Stimulated activated naive CD4-positive, alpha-beta T cell (primary cell): Measurements from ENCODE around the gene APCDD1.
"Not testable (repeated sequence)": the region's sequence is repeated elsewhere in the genome, so short reads cannot be mapped to it uniquely, and the experiment has no call there.

Experiments
- DNase-seq, 6 experiments: peaks; one replicate each; lab custom pipeline; 2025; lab: John Stamatoyannopoulos, UW

APCDD1 gene

GRCh38 chr18:10462597-10462996 is 8.2 kb downstream of the APCDD1 start:
- no peak for DNase-seq

GRCh38 chr18:10463096-10463495 is 8.7 kb downstream of the APCDD1 start:
- DNase-seq: no peak

- DNase-seq: no peak
Observed at GRCh38 chr18:10463741-10464140, 9.3 kb downstream of the APCDD1 start.

- DNase-seq: not testable (repeated sequence)
Observed at GRCh38 chr18:10464161-10464648, 9.8 kb downstream of the APCDD1 start.

GRCh38 chr18:10465174-10465939 is 10.9 kb downstream of the APCDD1 start:
- DNase-seq: no peak

- no peak for DNase-seq
Observed at GRCh38 chr18:10470429-10470828, 16.0 kb downstream of the APCDD1 start.

GRCh38 chr18:10471574-10471973 is 17.1 kb downstream of the APCDD1 start:
- DNase-seq: no peak

- no peak for DNase-seq
Observed at GRCh38 chr18:10473132-10473531, 18.7 kb downstream of the APCDD1 start.

GRCh38 chr18:10474309-10474708 is 19.9 kb downstream of the APCDD1 start:
- no peak for DNase-seq

- DNase-seq: no peak
Observed at GRCh38 chr18:10475276-10475653, 20.8 kb downstream of the APCDD1 start.

- no peak for DNase-seq
Observed at GRCh38 chr18:10475654-10476291, 21.3 kb downstream of the APCDD1 start.

- no peak for DNase-seq
Observed at GRCh38 chr18:10476338-10476791, 21.9 kb downstream of the APCDD1 start.

- no peak for DNase-seq
Observed at GRCh38 chr18:10477121-10477862, 22.9 kb downstream of the APCDD1 start.

GRCh38 chr18:10477863-10478260 is 23.4 kb downstream of the APCDD1 start:
- DNase-seq: no peak

- DNase-seq: no peak
Observed at GRCh38 chr18:10481831-10482230, 27.4 kb downstream of the APCDD1 start.

GRCh38 chr18:10482363-10482984 is 28.0 kb downstream of the APCDD1 start:
- DNase-seq: no peak

- DNase-seq: no peak
Observed at GRCh38 chr18:10482985-10483949, 28.8 kb downstream of the APCDD1 start.

- DNase-seq: no peak
Observed at GRCh38 chr18:10485475-10485874, 31.0 kb downstream of the APCDD1 start.

- no peak for DNase-seq
Observed at GRCh38 chr18:10486362-10486761, 31.9 kb downstream of the APCDD1 start.

- no peak for DNase-seq
Observed at GRCh38 chr18:10487154-10487553, 32.7 kb downstream of the APCDD1 start.

- no peak for DNase-seq
Observed at GRCh38 chr18:10488017-10488416, 33.6 kb downstream of the APCDD1 start.
